H1 (cell line): ENCODE data around the gene PPP1R13B. TPM values are rescaled to one million over a fixed set of nuclear protein-coding genes. Genes with fewer than 3 reads are reported as not detected.

Experiments used
- CTCF ChIA-PET: fragments of 300-600 bp; sonication (Branson Sonifier 250); formaldehyde crosslinking; loops from one replicate; lab custom pipeline; 2021; ENCODE audit not compliant: partially characterized antibody; lab: Charles Lee
- POLR2A ChIA-PET: fragments of 300-600 bp; sonication (Branson Sonifier 250); formaldehyde crosslinking; loops from one replicate; lab custom pipeline; 2021; ENCODE audit warnings: inconsistent platforms; ENCODE audit not compliant: partially characterized antibody; lab: Charles Lee
- DNase-seq, 2 experiments: peaks; one replicate each; pipeline versions ENCODE4 v3.0.0 to v3.0.0-alpha.2; 2010 to 2022; ENCODE audit warnings: low spot score in 2 of 2, low read depth in 1 of 2, mixed read lengths in 1 of 2
- FAIRE-seq: peaks from 2 replicates; lab custom pipeline; 2011; peaks lifted over from hg19 to GRCh38; lab: Jason Lieb, UNC
- H2AFZ ChIP-seq: 2 replicates; pipeline ENCODE4 v1.8.1; 2012; ENCODE audit warnings: low read length, inconsistent platforms
- H2AK5ac ChIP-seq: 2 replicates; pipeline ENCODE4 v1.6.1; 2013; ENCODE audit warnings: low read depth, low read length
- H2BK120ac ChIP-seq: replicated peaks from 2 replicates; pipeline ENCODE3; 2013; ENCODE audit warnings: low read depth, low read length, inconsistent platforms
- H2BK12ac ChIP-seq: 2 replicates; pipeline ENCODE4 v1.6.1; 2013; ENCODE audit warnings: low read depth, low read length
- H2BK15ac ChIP-seq: 2 replicates; pipeline ENCODE4 v1.6.1; 2013; ENCODE audit warnings: low read length
- H2BK20ac ChIP-seq: 2 replicates; pipeline ENCODE4 v1.6.1; 2013; ENCODE audit warnings: low read length
- H2BK5ac ChIP-seq: 2 replicates; pipeline ENCODE4 v1.6.1; 2013; ENCODE audit warnings: low read depth, low read length
- H3K14ac ChIP-seq: 2 replicates; pipeline ENCODE4 v1.6.1; 2013; ENCODE audit warnings: inconsistent platforms; ENCODE audit not compliant: insufficient read length
- H3K18ac ChIP-seq: 2 replicates; pipeline ENCODE4 v1.6.1; 2013; ENCODE audit warnings: low read length; ENCODE audit errors: extremely low read depth
- H3K23ac ChIP-seq: 2 replicates; pipeline ENCODE4 v1.6.1; 2013; ENCODE audit warnings: inconsistent platforms; ENCODE audit not compliant: insufficient read length
- H3K23me2 ChIP-seq: 2 replicates; pipeline ENCODE4 v1.6.1; 2013; ENCODE audit warnings: low read depth, low read length
- H3K27ac ChIP-seq: 2 replicates; pipeline ENCODE4 v1.6.1; 2011; ENCODE audit warnings: low read depth, low read length, inconsistent platforms
- H3K27me3 ChIP-seq, 4 experiments: replicated peaks in 1 of 4; 1 replicate in 1 of 4; 2 replicates in 3 of 4; pipeline versions ENCODE4 v1.6.1 to v1.8.1; 2011 to 2013; ENCODE audit warnings: low read length in 3 of 4, mild to moderate bottlenecking in 3 of 4, inconsistent platforms in 2 of 4, mixed read lengths in 2 of 4, moderate library complexity in 1 of 4; ENCODE audit not compliant: control insufficient read depth in 3 of 4, insufficient read depth in 3 of 4; ENCODE audit errors: extremely low read depth in 1 of 4
- H3K36me3 ChIP-seq, 4 experiments: 2 replicates each; pipeline versions ENCODE4 v1.6.1 to v1.8.1; 2011 to 2013; ENCODE audit warnings: mild to moderate bottlenecking in 4 of 4, low read length in 3 of 4, moderate library complexity in 2 of 4, control low read depth in 1 of 4, inconsistent platforms in 1 of 4; ENCODE audit not compliant: insufficient read depth in 4 of 4, control insufficient read depth in 2 of 4
- H3K4ac ChIP-seq: replicated peaks from 2 replicates; pipeline ENCODE3; 2013; ENCODE audit warnings: low read length, low read depth, mixed read lengths, inconsistent platforms; ENCODE audit not compliant: insufficient read length
- H3K4me1 ChIP-seq, 4 experiments: replicated peaks in 1 of 4; 1 replicate in 1 of 4; 2 replicates in 3 of 4; pipeline versions ENCODE4 v1.6.1 to v1.8.1; 2011 to 2013; ENCODE audit warnings: low read length in 3 of 4, inconsistent platforms in 2 of 4, mixed read lengths in 1 of 4; ENCODE audit not compliant: insufficient read depth in 4 of 4, control insufficient read depth in 3 of 4
- H3K4me2 ChIP-seq, 2 experiments: 2 replicates each; pipeline versions ENCODE4 v1.6.1 to v1.8.1; 2011 to 2013; ENCODE audit warnings: low read depth in 2 of 2, low read length in 2 of 2, control low read depth in 1 of 2, inconsistent platforms in 1 of 2, mild to moderate bottlenecking in 1 of 2; ENCODE audit not compliant: insufficient read depth in 1 of 2
- H3K4me3 ChIP-seq, 4 experiments: fragments of 200-600, 300-600 bp in 1 of 4; sonication (generic), shearing (Covaris generic), sonication (Bioruptor Twin) in 1 of 4; 2 replicates each; pipeline versions ENCODE4 v1.5.1 to v1.8.1; 2011 to 2016; ENCODE audit warnings: low read length in 4 of 4, low read depth in 3 of 4, control low read depth in 2 of 4, inconsistent platforms in 2 of 4, mild to moderate bottlenecking in 2 of 4, mixed read lengths in 1 of 4, moderate library complexity in 1 of 4; ENCODE audit not compliant: insufficient read depth in 2 of 4; ENCODE audit errors: extremely low read depth in 1 of 4
- H3K56ac ChIP-seq: replicated peaks from 2 replicates; pipeline ENCODE3; 2013; ENCODE audit warnings: low read depth, mild to moderate bottlenecking, mixed read lengths, low read length, inconsistent platforms; ENCODE audit not compliant: insufficient read length
- H3K79me1 ChIP-seq: 2 replicates; pipeline ENCODE4 v1.6.1; 2013; ENCODE audit warnings: low read depth, low read length, control low read depth
- H3K79me2 ChIP-seq, 2 experiments: 2 replicates each; pipeline versions ENCODE4 v1.6.1 to v1.8.1; 2012 to 2013; ENCODE audit warnings: low read length in 2 of 2, mild to moderate bottlenecking in 2 of 2, inconsistent platforms in 1 of 2; ENCODE audit not compliant: insufficient read depth in 2 of 2, control insufficient read depth in 1 of 2
- H3K9ac ChIP-seq, 4 experiments: replicated peaks in 1 of 4; 1 replicate in 1 of 4; 2 replicates in 3 of 4; pipeline versions ENCODE4 v1.6.1 to v1.8.1; 2011 to 2013; ENCODE audit warnings: low read depth in 3 of 4, low read length in 3 of 4, control low read depth in 2 of 4, mild to moderate bottlenecking in 2 of 4, moderate library complexity in 2 of 4, inconsistent platforms in 1 of 4; ENCODE audit errors: extremely low read depth in 1 of 4
- H3K9me3 ChIP-seq, 2 experiments: 2 replicates each; pipeline versions ENCODE4 v1.6.1 to v1.8.1; 2012 to 2013; ENCODE audit warnings: mild to moderate bottlenecking in 2 of 2, moderate library complexity in 2 of 2, control low read depth in 1 of 2, inconsistent platforms in 1 of 2, low read depth in 1 of 2, low read length in 1 of 2, mixed read lengths in 1 of 2; ENCODE audit not compliant: insufficient read depth in 2 of 2
- H4K20me1 ChIP-seq, 2 experiments: replicated peaks in 1 of 2; 2 replicates each; pipeline versions ENCODE3 to v1.8.1; 2011 to 2013; ENCODE audit warnings: inconsistent platforms in 2 of 2, low read length in 2 of 2, mild to moderate bottlenecking in 1 of 2; ENCODE audit not compliant: insufficient read depth in 2 of 2, control insufficient read depth in 1 of 2
- H4K5ac ChIP-seq: 2 replicates; pipeline ENCODE4 v1.6.1; 2013; ENCODE audit warnings: low read length, low read depth, mixed read lengths, inconsistent platforms; ENCODE audit not compliant: insufficient read length
- H4K8ac ChIP-seq: 2 replicates; pipeline ENCODE4 v1.8.0; 2013; ENCODE audit warnings: mild to moderate bottlenecking, moderate library complexity, low read length, inconsistent platforms; ENCODE audit not compliant: insufficient read depth; ENCODE audit errors: extremely low read depth
- H4K91ac ChIP-seq: replicated peaks from 2 replicates; pipeline ENCODE3; 2013; ENCODE audit warnings: low read length, mixed read lengths, inconsistent platforms; ENCODE audit not compliant: insufficient read length
- RNF2 ChIP-seq: fragments of 200-900, 300-1000 bp; sonication (generic); IDR thresholded peaks from 2 replicates; pipeline ENCODE4 v1.7.1; 2016; ENCODE audit warnings: borderline replicate concordance, low read depth, mild to moderate bottlenecking, antibody characterized with exemption, low read length; ENCODE audit not compliant: poor library complexity, severe bottlenecking; ENCODE audit errors: missing control alignments
- SP2 ChIP-seq: IDR thresholded peaks from 2 replicates; pipeline ENCODE4 v1.6.1; 2012; ENCODE audit warnings: mild to moderate bottlenecking, low read length, inconsistent platforms
- WGBS, 2 experiments: shearing (Covaris generic) in 1 of 2; methylation state at CpG; one replicate each; pipeline versions ENCODE4 v1.1.6 to v1.1.7; 2013 to 2015; ENCODE audit warnings: low lambda C conversion rate in 2 of 2, mixed read lengths in 2 of 2, inconsistent platforms in 1 of 2, low coverage in 1 of 2, missing lambda C conversion rate in 1 of 2; ENCODE audit not compliant: insufficient replicate concordance in 2 of 2, insufficient coverage in 1 of 2, insufficient read length in 1 of 2; ENCODE audit errors: extremely low coverage in 1 of 2, missing lambda C conversion rate in 1 of 2; 5-methylcytosine and 5-hydroxymethylcytosine counted together
- polyA plus RNA-seq, 7 experiments: library from polyadenylated mRNA; depleted of rRNA in 3 of 7; stranded (reverse) in 5 of 7; unstranded in 2 of 7; fragments of >200 nt in 5 of 7; fragments of 200-250 nt in 2 of 7; gene quantifications; 1 replicate in 5 of 7; 2 replicates in 1 of 7; 4 replicates in 1 of 7; pipeline versions ENCODE4 v1.2.1 to v1.2.3, GENCODE V29; 2011 to 2013; ENCODE audit warnings: missing spikeins in 2 of 7, mixed read lengths in 2 of 7
- total RNA-seq: library from RNA; stranded (reverse); fragmentation: NEBNext Ultra II Directional; extraction: Animal tissue kit (Norgen Biotek cat#: 25700); gene quantifications from 2 replicates; pipeline ENCODE4 v1.2.1, GENCODE V29; 2021

PPP1R13B gene
- total and polyA plus RNA-seq, 2 of the 8 experiments (the other 6 are each of a cell fraction or from before 2014, with no cell fraction given), result 2.6 to 8.9 TPM

- Histone ChIP-seq H3K23me2 (no peaks in the 10 kb centered on the region), H2BK120ac (no peak overlapping the region), H3K27me3 (no peaks in the 10 kb centered on the region), H3K9ac (no peak overlapping the region), H3K79me2 (no peaks in the 10 kb centered on the region), H4K91ac (no peak overlapping the region), H3K36me3 (no peaks in the 10 kb centered on the region), H3K56ac (no peak overlapping the region), H3K79me1 (no peaks in the 10 kb centered on the region), H4K8ac (no peak overlapping the region), H3K4me1 (peaks cover 0 to 5% (median under 1%) of the 10 kb centered on the region in 4 experiments; a peak in 4 of 7 replicates), H3K4me3 (no peak overlapping the region), H4K20me1 (no peaks in the 10 kb centered on the region), H3K18ac (no peak overlapping the region), H2AFZ (no peak overlapping the region), H3K14ac (no peak overlapping the region), H3K27ac (no peak overlapping the region), H2BK15ac (no peak overlapping the region), H2AK5ac (no peak overlapping the region), H3K4me2 (no peak overlapping the region), H3K9me3 (no peaks in the 10 kb centered on the region), H2BK12ac (no peak overlapping the region), H2BK5ac (no peak overlapping the region), H2BK20ac (no peak overlapping the region), H3K23ac (no peak overlapping the region), H4K5ac (no peak overlapping the region), H3K4ac (no peak overlapping the region)
- FAIRE-seq (no peak), DNase-seq (no peak)
- CTCF ChIA-PET, result interaction anchor here (0.6 to 3.7 kb wide), 10 partner anchors 8 to 249 kb away, joined by 3 to 24 read pairs (median 4); no protein-coding TSS in a partner anchor
- WGBS, 2 experiments, result 78% methylated on average over 3 of the region's 3 CpGs; no CpG with 5 or more reads in 1 of the 2 experiments
- no peak for TF ChIP-seq RNF2
- TF ChIP-seq SP2, result no peak
- POLR2A ChIA-PET, result no interaction called here
Observed at GRCh38 chr14:103816991-103817390, 30.4 kb downstream of the PPP1R13B start.
